CD4-positive, alpha-beta T cell treated with Interleukin-4 for 4 hours (primary cell): ENCODE results near the gene TBC1D8B.

ENCODE experiments used
- DNase-seq: peaks from one replicate; pipeline ENCODE4 v3.0.0-alpha.2; 2020

The TBC1D8B gene

DNA sequence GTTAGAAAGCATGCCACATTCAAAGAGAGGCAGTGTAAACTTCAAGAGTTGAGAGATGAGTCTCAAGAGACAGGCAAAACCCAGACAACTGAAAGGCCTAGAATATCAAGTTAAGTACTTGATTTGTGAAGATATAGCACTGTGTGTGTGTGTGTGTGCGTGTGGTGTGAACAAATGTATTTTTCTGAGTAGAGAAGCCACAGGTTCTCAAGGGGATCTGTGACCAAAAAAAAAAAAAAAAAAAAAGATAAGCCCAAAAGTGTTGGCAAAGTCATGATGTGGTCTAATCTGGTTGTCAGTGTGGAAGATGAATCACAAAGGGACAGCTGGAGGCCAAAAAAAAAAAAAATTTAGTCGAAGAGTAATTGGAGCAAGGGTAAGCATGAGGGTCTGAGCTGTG lies 96.8 kb downstream of the TBC1D8B start:
- DNase-seq = no peak

DNA sequence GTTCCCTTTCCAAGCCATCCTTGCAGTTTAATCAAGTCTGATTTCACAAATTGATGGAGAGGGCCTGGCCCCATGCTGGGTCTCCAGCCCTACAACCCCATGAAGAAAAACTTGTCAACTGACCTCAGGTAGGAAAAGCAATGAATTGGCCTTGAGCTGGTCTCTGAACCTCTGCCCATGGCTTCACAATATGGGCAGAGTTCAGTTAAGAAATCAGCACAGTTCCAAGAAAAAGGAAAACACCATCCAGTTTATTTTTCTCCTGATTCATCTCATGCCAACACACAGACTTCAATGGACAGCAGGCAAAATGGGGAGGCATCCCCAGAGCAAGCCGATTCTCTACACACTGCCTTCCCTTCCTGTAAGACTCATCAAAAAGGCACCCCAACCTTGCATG lies 97.4 kb downstream of the TBC1D8B start:
- no peak for DNase-seq

DNA sequence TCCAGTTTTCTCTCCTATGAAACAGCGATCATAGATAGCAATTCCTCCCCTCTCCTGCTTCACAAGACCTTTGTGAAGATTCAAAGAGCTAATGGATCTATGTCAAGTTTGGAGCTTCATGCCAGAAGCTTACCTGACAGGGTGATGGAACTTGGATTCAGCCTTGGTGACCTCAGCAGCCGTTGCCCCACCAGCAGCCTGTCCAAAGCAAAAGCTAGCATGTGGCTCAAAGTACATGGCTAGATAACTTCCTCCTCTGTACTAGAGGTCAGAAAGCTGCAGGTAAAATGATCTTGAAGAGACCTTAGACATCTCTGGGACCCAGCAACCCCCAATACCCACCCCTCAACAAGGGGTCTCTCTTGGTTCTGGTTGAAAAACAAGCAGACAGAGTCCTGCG lies 98.9 kb downstream of the TBC1D8B start:
- DNase-seq = no peak

DNA sequence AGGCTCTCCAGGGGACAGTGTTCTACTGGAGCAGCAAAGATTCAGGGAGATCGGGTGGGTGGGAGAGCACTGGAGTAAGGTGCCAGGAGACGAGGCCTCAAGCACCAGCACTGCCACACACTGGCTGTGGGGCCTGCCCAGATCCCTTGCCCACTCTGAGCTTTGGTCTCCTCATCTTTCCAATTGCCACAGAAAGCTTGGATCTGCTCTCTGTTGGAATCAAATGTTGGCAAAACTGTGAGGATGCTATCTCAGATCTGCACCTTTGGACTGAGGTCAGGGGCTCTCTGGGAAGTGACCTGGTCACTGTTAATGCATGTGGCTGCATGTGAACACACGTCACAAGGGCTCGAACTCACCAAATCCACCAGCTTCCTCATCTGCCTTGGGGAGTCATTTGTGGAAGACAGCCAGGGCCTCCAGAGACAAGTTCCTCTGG lies 99.3 kb downstream of the TBC1D8B start:
- DNase-seq = no peak

DNA sequence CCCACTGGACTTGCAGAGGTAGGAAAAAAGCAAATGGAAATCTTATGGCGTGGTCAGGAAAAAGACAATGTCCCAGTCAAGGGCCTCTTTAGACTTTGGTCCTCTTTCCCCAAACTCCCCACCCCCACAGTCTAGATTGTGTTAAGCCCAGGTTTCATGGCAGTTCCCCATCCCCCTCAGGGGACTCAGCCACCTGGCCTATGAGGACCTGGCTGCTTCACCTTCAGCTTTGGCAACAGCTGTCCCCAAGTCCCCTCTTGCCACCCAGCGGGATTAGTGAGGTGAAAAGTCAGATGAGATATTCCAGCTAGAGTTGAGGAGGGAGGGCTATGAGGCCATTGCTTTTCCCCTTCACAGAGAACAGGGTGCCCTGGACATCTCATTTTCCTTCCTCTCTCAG lies 100.2 kb downstream of the TBC1D8B start:
- no peak for DNase-seq

DNA sequence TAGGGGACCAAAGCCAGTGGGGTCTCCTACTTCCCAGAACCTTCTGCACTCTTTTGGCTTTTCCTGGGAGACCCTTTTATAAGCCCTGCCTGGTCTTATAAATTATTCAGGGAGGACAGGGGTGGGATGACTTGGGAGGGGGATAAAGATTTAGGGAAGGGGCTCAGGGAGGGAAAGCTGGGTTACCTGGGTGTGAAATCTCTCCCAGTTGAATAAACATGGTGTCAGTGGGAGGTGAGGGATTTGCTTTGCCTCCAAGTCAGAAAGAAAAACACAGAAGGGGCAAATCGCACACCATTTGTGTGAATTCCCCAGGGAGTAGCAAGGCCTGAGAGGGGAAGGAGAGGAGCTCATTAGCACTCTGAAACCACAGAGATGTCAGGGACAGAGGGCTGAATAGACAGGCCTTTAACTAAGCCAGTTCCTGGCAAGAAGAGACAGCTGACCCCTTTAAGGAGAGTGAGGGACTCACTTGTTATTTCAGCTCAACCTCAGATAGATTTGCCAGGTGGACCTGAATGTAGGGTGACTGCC lies 100.9 kb downstream of the TBC1D8B start, which contains the start of gene RIPPLY1:
Gene RIPPLY1, minus strand, starts transcription at position 51 of the 534 bp plus-strand sequence. CDS start 54 bp downstream, outside the sequence.
- no peak for DNase-seq

DNA sequence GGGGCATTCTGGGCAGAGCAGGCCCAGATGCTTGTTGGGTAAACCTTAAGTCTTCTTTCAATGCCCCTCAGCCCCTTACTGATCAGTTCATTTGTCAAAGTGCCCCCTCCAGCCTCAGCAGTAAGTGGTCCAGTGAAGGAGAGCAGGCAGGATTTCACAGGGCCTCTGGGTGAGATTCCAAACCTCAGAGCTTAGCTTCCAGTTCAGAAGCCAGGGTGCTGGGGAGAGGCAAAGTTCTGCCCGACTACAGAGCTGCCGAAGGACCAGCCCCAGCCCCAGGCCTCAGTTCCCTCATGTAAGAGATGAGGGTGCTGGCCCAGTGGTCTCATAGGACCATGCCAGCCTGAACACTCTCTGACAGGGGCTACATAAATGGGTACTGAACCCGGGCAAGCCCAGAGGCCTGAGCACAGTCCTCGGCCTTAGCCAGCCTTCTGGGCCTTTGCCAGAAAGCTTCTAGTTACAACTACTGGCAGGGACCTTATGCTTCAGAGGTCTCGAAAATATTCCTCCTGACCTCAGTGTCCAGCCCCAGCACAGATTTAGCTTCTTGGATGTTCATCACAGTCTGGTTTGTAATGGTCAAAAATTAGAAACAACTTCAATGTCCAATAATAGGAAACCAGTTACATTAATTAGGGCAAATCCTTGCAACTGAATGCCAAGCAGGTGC lies 101.5 kb downstream of the TBC1D8B start:
- DNase-seq = no peak

DNA sequence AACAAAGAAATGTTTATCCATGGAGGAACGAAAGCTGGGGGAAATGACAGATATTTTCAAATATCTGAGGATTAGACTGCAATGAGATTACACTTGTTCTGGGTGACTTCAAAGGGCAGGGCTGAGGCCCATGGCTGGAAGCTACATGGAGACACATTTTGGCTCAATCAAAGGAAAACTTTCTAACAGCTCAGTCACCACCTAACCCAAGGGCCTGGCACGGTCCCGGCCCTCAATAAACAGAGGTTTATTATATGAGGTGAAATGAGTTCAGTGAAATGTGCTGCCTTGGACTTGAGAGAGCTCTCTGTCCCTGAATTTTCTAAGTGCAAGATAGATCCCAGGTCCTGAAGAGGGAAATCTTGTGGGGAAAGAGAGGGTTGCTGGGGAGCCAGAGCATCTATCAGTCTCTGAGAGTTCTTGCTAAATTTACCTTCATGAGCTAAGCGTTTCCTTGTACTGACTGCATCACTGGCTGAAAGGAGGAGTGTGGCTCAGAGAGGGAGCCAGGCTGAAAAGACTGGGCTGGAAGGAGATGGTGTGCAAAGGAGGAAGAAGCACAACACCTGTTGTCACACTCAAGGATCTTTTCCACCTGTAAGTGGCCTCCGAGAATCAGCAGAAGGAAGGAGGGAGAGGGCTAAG lies 102.7 kb downstream of the TBC1D8B start:
- no peak for DNase-seq

DNA sequence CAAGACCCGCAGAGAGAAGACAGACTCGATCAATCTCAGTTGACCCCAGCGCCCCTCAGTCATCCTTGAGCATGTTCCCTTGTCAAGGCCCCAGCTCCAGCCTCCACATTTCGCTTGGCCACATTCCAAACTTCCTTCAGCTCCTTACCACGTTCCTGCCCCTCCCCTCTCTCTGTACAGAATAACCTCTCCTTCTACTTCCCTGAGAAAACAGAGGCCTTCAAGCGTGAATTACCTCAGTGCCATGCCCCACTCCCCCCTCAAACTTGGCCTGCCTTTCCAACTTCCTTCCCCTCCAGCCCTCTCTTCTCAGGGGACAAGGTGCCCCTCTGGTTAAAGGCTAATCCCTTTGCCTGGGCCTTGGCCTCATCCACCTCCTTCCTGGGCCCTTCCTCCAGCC lies 103.9 kb downstream of the TBC1D8B start:
- no peak for DNase-seq

DNA sequence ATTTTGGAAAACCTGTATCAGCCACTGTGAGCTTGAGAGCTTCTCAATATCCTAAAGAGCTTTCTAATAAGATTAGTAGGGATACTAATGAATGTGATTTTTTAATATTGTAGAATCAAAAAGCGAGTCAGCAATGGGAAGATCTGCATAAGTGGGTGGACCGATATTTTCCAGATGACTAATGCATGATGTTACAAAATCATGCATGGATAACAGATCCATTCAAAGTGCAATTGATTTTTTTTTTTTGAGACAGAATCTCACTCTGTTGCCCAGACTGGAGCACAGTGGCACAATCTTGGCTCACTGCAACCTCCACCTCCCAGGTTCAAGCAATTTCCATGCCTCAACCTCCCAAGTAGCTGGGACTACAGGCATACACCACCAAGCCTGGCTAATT lies 110.4 kb downstream of the TBC1D8B start:
- DNase-seq = no peak

DNA sequence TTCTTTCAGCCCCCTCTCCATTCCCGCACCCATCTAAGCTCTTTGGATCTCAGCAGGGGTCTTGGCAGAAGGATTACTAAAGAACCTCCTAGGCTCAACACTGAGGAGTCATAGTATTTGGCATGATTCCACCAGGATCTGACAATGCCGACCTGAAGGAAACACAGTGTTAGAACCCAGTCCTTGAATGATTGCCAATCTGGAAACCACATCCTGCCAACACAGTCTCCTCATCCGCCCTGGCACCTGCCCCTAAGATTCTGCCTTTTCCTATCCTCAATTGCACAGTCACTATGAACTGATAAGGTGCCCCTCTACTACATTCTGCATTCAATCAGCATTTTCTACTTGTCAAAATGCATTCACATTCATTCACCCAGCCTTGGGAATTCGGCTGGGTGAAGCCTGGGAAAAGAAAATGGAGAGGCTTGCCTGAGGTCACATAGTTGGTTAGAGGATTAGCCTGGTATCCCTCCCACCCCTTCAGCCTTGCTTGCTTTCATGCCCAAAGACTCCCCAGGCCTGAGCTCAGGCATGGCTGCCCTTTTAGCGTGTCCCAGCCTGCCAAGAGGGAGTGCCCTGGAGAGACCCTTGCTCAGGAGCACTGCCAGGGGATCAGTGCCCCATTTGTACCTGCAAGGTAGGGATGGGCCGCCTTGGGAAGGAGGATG lies 115.5 kb downstream of the TBC1D8B start:
- DNase-seq = peak; percentile 19

DNA sequence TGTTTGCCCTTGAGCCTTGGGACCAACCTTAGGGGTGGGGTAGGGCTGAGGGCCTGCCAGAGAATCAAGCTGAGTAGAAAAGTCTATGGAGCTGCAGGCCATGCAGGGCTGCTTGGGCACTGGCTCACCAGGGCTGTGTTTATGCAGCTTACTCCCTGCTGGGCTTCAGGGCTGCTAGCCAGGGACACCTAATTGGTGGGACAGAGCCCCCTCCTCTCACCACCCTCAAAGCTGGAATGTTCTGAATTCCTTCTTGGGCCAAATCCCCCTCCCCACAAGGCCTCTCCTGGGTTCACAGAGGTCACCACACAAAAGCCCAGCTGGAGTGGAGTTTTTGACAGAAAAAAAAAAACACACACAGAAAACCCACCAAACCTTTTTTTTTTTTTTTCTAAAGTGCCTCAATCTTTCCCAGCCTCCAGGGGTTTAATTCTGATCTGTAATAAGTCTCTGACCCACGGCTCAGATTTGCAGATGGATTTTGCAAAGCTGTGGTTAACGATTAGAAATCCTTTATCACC lies 117.5 kb downstream of the TBC1D8B start, which contains the start of gene CLDN2:
Gene CLDN2, plus strand, starts transcription at position 471 of the 521 bp plus-strand sequence. CDS start 7,827 bp downstream, outside the sequence.
- no peak for DNase-seq

DNA sequence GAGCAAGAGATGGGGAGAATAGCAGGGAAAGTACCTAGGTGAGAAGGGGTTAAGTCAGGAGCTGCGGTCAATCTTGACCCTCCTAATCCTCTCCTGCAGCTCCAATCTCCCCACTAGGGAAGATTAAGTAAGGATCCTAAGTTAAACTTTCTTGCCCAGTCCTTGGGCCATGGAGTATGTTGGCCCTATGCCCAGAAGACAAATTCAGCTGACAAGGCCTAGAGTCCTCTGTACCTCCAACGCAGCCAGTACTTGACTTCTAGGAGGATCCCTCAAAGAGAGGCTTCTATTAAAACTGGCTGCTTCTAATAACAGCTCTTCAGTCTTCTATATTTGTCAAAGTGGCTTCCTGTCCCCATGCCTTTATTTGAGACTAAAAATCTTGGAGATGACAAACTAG lies 119.2 kb downstream of the TBC1D8B start:
- no peak for DNase-seq
